ENCODE results near the gene CEP41.

Gene CEP41, protein sequence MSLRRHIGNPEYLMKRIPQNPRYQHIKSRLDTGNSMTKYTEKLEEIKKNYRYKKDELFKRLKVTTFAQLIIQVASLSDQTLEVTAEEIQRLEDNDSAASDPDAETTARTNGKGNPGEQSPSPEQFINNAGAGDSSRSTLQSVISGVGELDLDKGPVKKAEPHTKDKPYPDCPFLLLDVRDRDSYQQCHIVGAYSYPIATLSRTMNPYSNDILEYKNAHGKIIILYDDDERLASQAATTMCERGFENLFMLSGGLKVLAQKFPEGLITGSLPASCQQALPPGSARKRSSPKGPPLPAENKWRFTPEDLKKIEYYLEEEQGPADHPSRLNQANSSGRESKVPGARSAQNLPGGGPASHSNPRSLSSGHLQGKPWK

DNA sequence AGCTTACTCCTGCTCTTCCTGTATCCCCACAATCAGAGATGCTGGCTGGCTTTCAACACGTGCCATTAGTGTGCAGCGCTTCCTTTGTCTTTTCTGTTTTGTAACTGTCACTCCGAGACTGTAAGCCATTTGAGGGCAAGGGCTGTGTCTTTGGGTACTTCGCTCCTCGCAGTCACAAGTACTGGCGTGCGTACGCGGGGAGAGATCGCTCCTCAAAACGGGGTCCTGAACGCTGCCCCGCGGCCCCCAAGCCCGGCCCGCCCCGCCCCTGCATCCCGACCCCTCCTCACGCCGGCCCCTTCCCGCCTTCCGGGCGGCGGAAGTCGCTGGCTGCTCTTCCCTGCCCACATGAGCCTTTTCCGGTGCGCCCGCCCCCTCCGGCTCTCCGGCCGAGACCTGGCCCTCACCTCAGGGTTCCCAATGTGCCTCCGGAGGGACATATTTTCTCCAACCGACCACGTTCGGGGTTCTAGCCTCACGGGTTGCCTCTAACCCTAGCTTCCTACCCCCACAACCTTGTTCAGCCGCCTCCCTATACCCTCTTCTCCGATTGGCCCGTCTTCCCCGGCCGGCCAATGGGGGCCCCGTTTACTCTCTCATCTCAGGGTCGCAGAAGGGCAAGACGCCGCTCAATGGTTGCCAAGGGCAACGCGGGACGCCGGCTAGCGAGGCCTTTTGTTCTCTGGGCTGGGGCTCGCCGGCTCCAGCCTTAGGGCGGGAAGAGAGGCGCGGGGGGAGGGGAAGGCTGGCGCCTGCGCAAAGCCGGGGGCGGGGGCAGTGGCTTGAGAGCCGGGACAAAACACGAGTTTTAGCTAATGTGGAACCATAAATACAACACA lies at the start of gene CEP41:
Gene CEP41, minus strand, starts transcription at position 490 of the 839 bp plus-strand sequence. Its CDS starts 50 bp downstream, at position 440.
- peak; percentile 97 for DNase-seq

- DNase-seq = no peak
Measured at GRCh38 chr7:130490311-130490791, 49.5 kb upstream of the CEP41 start.

- DNase-seq = no peak
Measured at GRCh38 chr7:130489140-130489983, 48.5 kb upstream of the CEP41 start.

GRCh38 chr7:130488392-130489139 lies 47.8 kb upstream of the CEP41 start:
- DNase-seq = peak; percentile 24

GRCh38 chr7:130486954-130487436 lies 46.2 kb upstream of the CEP41 start:
- no peak for DNase-seq

DNA sequence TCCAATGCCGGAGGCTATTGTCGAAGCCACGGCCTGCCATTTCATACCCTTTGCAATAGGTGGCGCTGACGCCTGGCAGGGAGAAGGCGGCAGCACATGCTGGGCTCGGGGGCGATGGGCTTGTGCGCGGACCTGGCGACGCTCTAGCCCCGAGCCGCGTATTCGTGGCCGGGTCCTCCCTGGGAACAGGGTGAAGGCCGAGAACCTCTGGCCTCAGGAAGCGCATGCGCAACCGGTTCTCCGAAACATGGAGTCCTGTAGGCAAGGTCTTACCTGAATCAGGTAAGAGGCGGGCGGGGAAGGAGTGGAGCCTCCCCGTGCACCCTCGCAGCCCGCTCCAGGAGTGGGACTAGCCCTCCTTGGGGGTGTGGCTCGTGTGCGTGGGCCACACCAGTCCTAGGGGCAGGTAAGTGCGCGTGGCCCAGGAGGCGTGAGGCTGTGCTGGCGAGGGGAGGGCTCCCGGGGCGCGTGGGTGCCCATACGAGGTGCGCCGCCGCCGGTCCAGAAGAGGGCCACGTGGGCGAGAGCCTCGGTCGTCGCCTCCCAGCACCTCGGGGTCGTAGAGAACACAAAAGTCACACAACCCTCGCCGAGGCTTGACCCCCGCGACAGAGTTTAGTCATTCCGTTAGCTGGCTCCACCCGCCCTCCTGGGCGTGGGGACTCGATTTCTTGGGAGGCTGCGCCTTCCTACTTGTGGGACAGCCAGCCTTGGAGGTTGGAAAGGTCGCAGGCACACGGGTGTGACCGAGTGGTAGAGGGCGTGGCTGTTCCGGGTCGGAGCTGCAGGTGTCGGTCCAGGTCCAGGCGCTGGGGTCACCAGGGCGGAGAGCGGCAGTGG lies 45.5 kb upstream of the CEP41 start:
- DNase-seq = peak; percentile 39

DNA sequence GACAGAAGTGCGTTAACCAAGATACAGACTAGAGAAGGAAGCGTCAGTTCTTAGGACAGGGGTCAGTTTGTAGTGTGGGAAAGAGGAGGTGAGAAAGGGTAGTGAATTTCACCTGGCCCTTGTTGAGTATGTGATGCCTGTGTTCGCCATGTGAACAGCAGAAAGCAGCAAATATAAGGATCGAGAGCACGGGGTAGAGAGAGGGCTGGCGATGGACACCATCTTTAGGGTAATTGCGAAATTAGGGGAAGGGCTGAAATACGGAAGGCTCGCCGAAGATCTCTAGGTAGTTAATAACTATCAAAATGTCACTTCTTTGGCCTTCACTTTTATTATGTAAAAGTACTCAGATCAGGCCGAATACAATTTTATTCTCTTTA lies 44.9 kb upstream of the CEP41 start:
- no peak for DNase-seq

GRCh38 chr7:130483031-130483430 lies 42.2 kb upstream of the CEP41 start:
- DNase-seq = no peak

GRCh38 chr7:130481898-130482297 lies 41.1 kb upstream of the CEP41 start:
- DNase-seq = no peak

- DNase-seq = no peak
Measured at GRCh38 chr7:130479716-130480400, 39.0 kb upstream of the CEP41 start.

- no peak for DNase-seq
Measured at GRCh38 chr7:130478991-130479390, 38.2 kb upstream of the CEP41 start.

DNA sequence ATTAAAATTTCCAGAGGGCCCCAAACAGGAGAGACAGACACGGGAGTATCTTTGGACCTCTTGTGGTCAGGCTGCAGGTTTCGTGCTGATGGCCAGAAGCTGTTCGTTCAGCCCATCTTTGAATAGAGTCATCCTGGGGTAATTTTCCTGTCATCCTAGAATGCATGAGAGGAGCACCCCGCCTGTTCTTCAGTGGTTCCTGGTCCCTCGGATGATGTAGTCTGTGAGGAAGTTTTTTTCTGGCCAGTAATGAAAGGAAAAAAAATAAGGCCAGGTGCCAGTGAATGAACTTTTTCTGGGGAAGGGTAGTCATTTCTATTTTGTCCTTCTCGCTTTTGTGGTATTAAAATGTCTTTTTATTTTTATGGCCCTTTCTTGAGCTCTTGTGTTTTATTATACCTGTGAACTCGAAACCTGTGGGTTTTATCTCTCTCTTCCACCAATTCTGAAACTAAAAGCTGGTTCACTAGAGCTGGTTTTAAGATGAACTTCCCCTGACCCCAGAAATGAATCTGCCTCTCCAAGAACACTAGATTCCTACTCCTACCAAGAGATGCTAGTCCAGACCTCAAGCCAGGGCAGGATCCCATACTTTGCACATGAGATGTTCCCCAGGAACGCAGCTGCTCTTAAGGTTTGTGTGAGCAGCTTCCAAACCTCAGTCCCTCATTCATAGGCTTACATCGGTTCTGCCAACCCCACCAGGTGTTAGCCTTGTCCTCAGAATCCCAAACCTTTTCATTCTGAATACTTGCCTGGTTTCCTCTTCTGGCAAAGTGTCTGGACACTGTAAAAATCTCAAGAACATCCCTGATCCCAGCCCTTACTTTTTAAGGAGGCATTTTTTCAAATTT lies 35.7 kb upstream of the CEP41 start:
- no peak for DNase-seq

- DNase-seq = no peak
Measured at GRCh38 chr7:130475776-130476175, 35.0 kb upstream of the CEP41 start.

- no peak for DNase-seq
Measured at GRCh38 chr7:130473876-130474275, 33.1 kb upstream of the CEP41 start.

DNA sequence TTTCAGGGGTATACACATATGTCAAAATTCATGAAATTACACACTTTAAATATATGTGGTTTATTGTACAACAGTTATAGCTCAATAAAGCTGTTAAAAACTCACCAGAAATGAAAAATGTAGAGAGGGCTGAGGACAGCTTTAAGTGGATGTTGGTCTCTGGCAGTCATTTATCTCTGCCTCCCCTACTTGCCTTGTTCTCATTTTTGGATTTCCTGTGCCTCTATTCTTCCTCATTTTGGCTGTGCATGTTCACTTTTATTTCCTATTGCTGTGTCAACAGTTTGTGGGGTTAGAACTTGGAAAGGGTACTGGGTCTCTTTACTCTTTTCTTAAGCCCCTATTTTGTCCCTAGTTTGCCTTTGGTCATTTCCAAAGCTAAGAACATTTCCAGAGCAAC lies 32.5 kb upstream of the CEP41 start:
- DNase-seq = peak; percentile 11

GRCh38 chr7:130471974-130472373 lies 31.2 kb upstream of the CEP41 start:
- DNase-seq = no peak

DNA sequence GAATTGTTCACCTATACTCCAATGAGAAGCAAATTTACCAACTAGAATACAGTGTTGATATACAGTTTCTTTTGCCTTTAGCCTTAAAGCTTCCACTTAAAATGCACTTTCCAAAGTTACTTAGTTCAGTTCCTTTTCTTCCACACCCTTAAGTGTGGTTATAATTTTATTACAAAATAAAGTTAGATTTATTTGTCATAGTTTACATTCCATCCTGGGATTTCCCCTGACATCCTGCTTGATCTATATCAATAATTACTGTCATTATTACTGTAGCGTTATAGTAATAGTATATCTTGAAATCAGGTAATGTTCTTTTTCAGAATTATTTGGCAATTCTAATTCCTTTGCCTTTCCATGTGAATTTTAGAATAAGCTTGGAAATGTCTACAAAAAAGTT lies 27.8 kb upstream of the CEP41 start:
- DNase-seq = no peak

GRCh38 chr7:130463553-130464434 lies 23.0 kb upstream of the CEP41 start:
- DNase-seq = no peak

Measured in midbrain (tissue), 1 donor.